Spleen (tissue), 11 donors: ENCODE data around the gene ZNF2. TPM values are rescaled to one million over a fixed set of nuclear protein-coding genes. Genes with fewer than 3 reads are reported as not detected.

Source experiments
- DNase-seq: peaks from one replicate; pipeline ENCODE4 v3.0.0-alpha.2; 2020
- H3K27ac ChIP-seq, 8 donors: fragments of 200-600 bp; sonication (generic) in 7 of 8; 1 replicate in 4 of 8; 2 replicates in 4 of 8; pipeline versions ENCODE4 v1.5.0 to v1.8.0; 2016 to 2021; ENCODE audit warnings: inconsistent platforms in 4 of 8, mild to moderate bottlenecking in 4 of 8, moderate library complexity in 1 of 8
- H3K27me3 ChIP-seq, 7 donors: fragments of 200-600 bp; sonication (generic) in 6 of 7; replicated peaks in 1 of 7; 1 replicate in 4 of 7; 2 replicates in 3 of 7; pipeline versions ENCODE4 v1.5.0 to v1.8.0; 2016 to 2021; ENCODE audit warnings: inconsistent platforms in 3 of 7, mild to moderate bottlenecking in 1 of 7
- H3K36me3 ChIP-seq, 6 donors: fragments of 200-600 bp; sonication (generic) in 5 of 6; 1 replicate in 4 of 6; 2 replicates in 2 of 6; pipeline versions ENCODE4 v1.5.0 to v1.8.0; 2016 to 2021; ENCODE audit warnings: inconsistent platforms in 2 of 6
- H3K4me1 ChIP-seq, 6 donors: fragments of 200-600 bp; sonication (generic) in 5 of 6; 1 replicate in 3 of 6; 2 replicates in 3 of 6; pipeline versions ENCODE4 v1.5.0 to v1.8.0; 2016 to 2021; ENCODE audit warnings: inconsistent platforms in 3 of 6
- H3K4me3 ChIP-seq, 8 donors: fragments of 200-600 bp; sonication (generic) in 7 of 8; 1 replicate in 4 of 8; 2 replicates in 4 of 8; pipeline versions ENCODE4 v1.5.0 to v1.8.0; 2016 to 2021; ENCODE audit warnings: inconsistent platforms in 4 of 8, mild to moderate bottlenecking in 4 of 8, moderate library complexity in 2 of 8
- H3K9me3 ChIP-seq, 8 donors: fragments of 200-600 bp; sonication (generic) in 7 of 8; 1 replicate in 4 of 8; 2 replicates in 4 of 8; pipeline versions ENCODE4 v1.5.0 to v1.8.0; 2016 to 2021; ENCODE audit warnings: inconsistent platforms in 4 of 8
- POLR2A ChIP-seq, 3 donors: fragments of 450-650 bp; IDR thresholded peaks; one replicate each; pipeline ENCODE4 v1.5.1; 2017; ENCODE audit warnings: antibody characterized with exemption in 3 of 3, mild to moderate bottlenecking in 1 of 3
- POLR2AphosphoS5 ChIP-seq, 3 donors: sonication (generic); formaldehyde crosslinking; IDR thresholded peaks; one replicate each; pipeline ENCODE4 v1.5.1; 2017; ENCODE audit warnings: antibody characterized with exemption in 3 of 3
- WGBS, 5 donors: extraction: QIAGEN DNeasy Blood & Tissue Kit in 3 of 5; methylation state at CpG; one replicate each; pipeline versions ENCODE4 v1.1.5 to v1.1.7; 2013 to 2018; 5-methylcytosine and 5-hydroxymethylcytosine counted together
- intact Hi-C: fragments of 100-400 bp; cut with DNase I; formaldehyde crosslinking; loops from one replicate; pipeline ENCODE4 v1.15.0; 2023; ENCODE audit warnings: low total_unique reads
- polyA plus RNA-seq, 3 donors: library from polyadenylated mRNA; stranded (reverse); fragments of 200-250 nt; gene quantifications; one replicate each; pipeline ENCODE4 v1.2.1, GENCODE V29; 2013
- total RNA-seq, 7 donors: library from RNA; depleted of rRNA in 3 of 7; stranded (reverse); fragments of >200 nt in 3 of 7; fragmentation: NEBNext Ultra II Directional in 4 of 7; extraction: Animal tissue kit (Norgen Biotek cat#: 25700) in 4 of 7; gene quantifications; one replicate each; pipeline versions ENCODE4 v1.1.0 to v1.2.1, GENCODE V29; 2016 to 2021
- TF ChIP-seq, protein P1 (sequence below), 11 experiments: fragments of 200-600 bp in 7 of 11; fragments of 450-650 bp in 4 of 11; sonication (generic) in 4 of 11; IDR thresholded peaks in 8 of 11; conservative IDR thresholded peaks in 3 of 11; 1 replicate in 7 of 11; 2 replicates in 4 of 11; pipeline versions ENCODE4 v1.4.0 to v1.8.0; 2016 to 2021; ENCODE audit warnings: antibody characterized with exemption in 11 of 11, inconsistent platforms in 4 of 11, mild to moderate bottlenecking in 1 of 11
- donor health status: healthy with polysubstance abuse.
- donor health status: DM: no; HTN: no; CAD: no; lungs with moderate emphysema.
- donor health status: DM: no; HTN: no; CAD: no.
- donor health status: Bipolar disorder and iron deficiency.
- donor health status: healthy.
- donor health status: DM: no; HTN: no; CAD: no.
- donor health status: DM: yes; HTN: yes; CAD: no.

ZNF2 gene
- total and polyA plus RNA-seq, 10 donors = 1.5 to 8.3 (median 5.0) TPM

DNA sequence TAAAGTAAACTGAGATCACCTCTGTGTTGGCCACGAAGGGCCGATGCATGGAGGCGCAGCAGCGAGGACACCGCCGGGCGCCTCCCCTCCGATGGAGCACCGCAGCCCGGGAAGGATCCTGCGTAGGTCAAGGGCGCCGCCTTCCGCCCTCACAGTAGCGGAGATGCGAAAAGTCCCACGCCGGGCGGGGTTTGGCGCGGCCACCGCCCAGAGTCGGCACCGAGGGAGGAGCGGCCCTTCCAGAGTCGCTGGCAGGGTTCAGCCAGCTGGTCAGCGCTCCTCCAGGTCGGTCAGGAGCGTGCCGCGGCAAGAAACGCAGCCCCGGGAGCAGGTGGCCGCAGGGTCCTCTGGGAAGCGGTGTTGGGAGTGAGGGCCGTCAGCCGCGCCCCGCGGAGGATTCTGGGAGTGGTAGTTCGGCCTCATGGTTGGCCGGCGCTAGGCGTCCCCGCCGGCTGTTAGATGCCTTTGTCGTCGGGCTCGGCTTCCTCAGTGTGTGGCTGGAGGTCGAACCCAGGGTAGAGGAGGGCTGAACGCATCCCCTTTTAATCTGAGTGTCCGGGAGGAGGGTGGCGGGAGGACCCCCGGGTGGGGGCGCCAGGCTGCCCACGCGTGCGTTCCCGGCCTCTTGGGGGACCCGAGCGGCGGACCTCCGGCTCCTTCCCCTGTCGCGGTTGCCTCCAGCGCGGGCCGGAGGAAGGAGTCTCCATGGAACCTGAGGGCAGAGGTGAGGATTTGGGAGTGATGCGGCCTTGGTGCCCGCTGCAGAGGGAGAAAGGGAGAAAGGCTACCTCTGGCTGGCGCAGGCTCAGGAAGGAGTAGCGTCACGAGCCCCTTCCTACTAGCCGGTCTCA, 41.7 kb downstream of the ZNF2 start, which contains the start of gene ZNF892:
Gene ZNF892, plus strand, starts transcription at position 411 of the 851 bp plus-strand sequence. Its CDS starts 295 bp downstream, at position 706.
- TF ChIP-seq POLR2A (IDR thresholded peaks at IDR 0.05) (peak in 1 of 3 donors; percentile 40), POLR2AphosphoS5 (IDR thresholded peaks at IDR 0.05) (peak; percentile 91 to 92 (median 92))
- TF ChIP-seq, protein P1, sequence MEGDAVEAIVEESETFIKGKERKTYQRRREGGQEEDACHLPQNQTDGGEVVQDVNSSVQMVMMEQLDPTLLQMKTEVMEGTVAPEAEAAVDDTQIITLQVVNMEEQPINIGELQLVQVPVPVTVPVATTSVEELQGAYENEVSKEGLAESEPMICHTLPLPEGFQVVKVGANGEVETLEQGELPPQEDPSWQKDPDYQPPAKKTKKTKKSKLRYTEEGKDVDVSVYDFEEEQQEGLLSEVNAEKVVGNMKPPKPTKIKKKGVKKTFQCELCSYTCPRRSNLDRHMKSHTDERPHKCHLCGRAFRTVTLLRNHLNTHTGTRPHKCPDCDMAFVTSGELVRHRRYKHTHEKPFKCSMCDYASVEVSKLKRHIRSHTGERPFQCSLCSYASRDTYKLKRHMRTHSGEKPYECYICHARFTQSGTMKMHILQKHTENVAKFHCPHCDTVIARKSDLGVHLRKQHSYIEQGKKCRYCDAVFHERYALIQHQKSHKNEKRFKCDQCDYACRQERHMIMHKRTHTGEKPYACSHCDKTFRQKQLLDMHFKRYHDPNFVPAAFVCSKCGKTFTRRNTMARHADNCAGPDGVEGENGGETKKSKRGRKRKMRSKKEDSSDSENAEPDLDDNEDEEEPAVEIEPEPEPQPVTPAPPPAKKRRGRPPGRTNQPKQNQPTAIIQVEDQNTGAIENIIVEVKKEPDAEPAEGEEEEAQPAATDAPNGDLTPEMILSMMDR (IDR thresholded peaks at IDR 0.05 in 8 of 11, conservative IDR thresholded peaks at IDR 0.05 in 3 of 11) = peak in 8 of 11 experiments; percentile 15 to 47 (median 32)
- Histone ChIP-seq H3K27me3 (no peaks in the 10 kb centered on the region), H3K27ac (peak within 1 kb of the TSS; percentile 61 to 94 (median 88)), H3K9me3 (peaks cover 8 to 37% (median 28%) of the 10 kb centered on the region in 8 donors), H3K4me1 (peaks cover 0 to 26% (median 20%) of the 10 kb centered on the region in 6 donors), H3K36me3 (peaks cover 13 to 37% (median 25%) of the 10 kb centered on the region in 6 donors), H3K4me3 (peak within 1 kb of the TSS; percentile 67 to 97 (median 76))
- intact Hi-C loops = no loop called here
- WGBS, 5 donors = 0 to 1% (median 1%) methylated on average over 47 to 74 of the region's 74 CpGs
- peak; percentile 96 for DNase-seq

DNA sequence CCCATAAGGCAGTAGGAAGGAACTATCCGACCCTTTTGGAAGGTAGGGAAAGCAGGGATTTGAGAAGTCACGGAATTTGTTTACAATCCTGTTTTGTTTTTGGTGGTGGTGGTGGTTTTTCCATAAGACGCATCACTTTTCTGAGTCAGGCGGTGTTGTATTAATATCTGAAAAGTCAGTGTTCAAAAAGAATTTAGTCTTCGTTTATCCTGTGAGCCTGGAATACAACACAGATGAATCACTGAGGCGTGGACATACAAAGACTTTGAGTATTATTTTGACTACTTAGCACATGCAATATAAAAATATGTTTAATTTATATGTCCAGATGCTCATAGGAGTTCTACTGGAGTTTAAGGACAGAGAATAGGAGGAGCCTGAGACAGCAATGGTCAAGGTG, 42.5 kb downstream of the ZNF2 start:
- Histone ChIP-seq H3K4me3 (peak overlapping the region; percentile 67 to 97 (median 76)), H3K9me3 (peaks cover 15 to 45% (median 35%) of the 10 kb centered on the region in 8 donors), H3K27me3 (no peaks in the 10 kb centered on the region), H3K4me1 (peaks cover 0 to 26% (median 20%) of the 10 kb centered on the region in 6 donors), H3K27ac (peak overlapping the region in 1 of 8 donors; percentile 91), H3K36me3 (peaks cover 20 to 45% (median 33%) of the 10 kb centered on the region in 6 donors)
- 78 to 84% (median 83%) methylated on average over 6 of the region's 6 CpGs for WGBS, 5 donors
- intact Hi-C loops = no loop called here
- DNase-seq = no peak
- TF ChIP-seq, protein P1 (IDR thresholded peaks at IDR 0.05 in 8 of 11, conservative IDR thresholded peaks at IDR 0.05 in 3 of 11) = no peak
- TF ChIP-seq POLR2A (IDR thresholded peaks at IDR 0.05) = no peak
- TF ChIP-seq POLR2AphosphoS5 (IDR thresholded peaks at IDR 0.05) = no peak

DNA sequence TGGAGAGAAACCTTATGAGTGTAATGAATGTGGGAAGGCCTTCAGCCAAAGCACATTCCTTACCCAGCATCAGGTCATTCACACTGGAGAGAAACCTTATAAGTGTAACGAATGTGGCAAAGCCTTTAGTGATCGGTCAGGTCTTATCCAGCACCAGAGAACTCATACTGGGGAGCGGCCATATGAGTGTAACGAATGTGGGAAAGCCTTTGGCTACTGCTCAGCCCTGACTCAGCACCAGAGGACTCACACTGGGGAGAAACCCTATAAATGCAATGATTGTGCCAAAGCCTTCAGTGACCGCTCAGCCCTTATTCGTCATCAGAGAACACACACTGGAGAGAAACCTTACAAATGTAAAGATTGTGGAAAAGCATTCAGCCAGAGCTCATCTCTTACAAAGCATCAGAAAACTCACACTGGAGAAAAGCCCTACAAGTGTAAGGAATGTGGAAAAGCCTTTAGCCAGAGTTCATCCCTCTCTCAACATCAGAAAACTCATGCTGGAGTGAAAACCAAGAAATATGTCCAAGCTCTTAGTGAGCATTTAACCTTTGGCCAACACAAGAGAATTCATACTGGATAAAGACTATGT, 49.5 kb downstream of the ZNF2 start:
- Histone ChIP-seq H3K4me1 (no peaks in the 10 kb centered on the region), H3K4me3 (peak overlapping the region in 1 of 8 donors; percentile 5), H3K36me3 (peaks cover 37 to 100% (median 66%) of the 10 kb centered on the region in 6 donors), H3K27ac (no peak overlapping the region), H3K9me3 (peaks cover 75 to 100% (median 100%) of the 10 kb centered on the region in 8 donors), H3K27me3 (no peaks in the 10 kb centered on the region)
- intact Hi-C loops = no loop called here
- WGBS, 5 donors = 90 to 99% (median 95%) methylated on average over 6 of the region's 6 CpGs
- DNase-seq = no peak
- TF ChIP-seq POLR2A (IDR thresholded peaks at IDR 0.05) (no peak), POLR2AphosphoS5 (IDR thresholded peaks at IDR 0.05) (no peak)
- TF ChIP-seq, protein P1 (IDR thresholded peaks at IDR 0.05 in 8 of 11, conservative IDR thresholded peaks at IDR 0.05 in 3 of 11) = no peak
